ENCODE data around the gene CPEB4.

Gene CPEB4

DNA sequence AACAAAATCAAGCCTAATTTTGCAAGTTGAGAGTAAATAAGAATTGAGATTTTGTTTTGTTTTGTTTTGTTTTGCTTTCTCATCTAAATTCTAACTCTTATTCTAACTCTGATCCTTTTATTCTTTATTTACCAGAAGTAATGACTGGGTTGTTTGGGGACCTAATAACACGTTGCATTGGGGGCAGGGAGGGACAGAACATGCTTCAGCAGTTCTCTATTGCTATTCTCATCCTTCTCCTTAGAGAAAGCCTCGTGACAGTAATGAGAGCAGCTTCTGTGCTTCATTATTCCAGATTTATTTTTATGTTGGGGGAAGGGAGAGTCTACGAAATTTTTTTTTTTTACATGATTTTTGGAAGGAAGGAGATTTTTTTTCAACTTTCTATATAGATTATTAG lies 21.1 kb downstream of the CPEB4 start:
- TF ChIP-seq, protein P1, sequence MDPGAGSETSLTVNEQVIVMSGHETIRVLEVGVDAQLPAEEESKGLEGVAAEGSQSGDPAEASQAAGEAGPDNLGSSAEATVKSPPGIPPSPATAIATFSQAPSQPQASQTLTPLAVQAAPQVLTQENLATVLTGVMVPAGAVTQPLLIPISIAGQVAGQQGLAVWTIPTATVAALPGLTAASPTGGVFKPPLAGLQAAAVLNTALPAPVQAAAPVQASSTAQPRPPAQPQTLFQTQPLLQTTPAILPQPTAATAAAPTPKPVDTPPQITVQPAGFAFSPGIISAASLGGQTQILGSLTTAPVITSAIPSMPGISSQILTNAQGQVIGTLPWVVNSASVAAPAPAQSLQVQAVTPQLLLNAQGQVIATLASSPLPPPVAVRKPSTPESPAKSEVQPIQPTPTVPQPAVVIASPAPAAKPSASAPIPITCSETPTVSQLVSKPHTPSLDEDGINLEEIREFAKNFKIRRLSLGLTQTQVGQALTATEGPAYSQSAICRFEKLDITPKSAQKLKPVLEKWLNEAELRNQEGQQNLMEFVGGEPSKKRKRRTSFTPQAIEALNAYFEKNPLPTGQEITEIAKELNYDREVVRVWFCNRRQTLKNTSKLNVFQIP (CRISPR knock-in tag; IDR thresholded peaks at IDR 0.05; ENCODE audit: borderline replicate concordance, low read depth): no peak
- TF ChIP-seq SNAI2 (CRISPR knock-in tag; IDR thresholded peaks at IDR 0.05) (no peak), TCF4 (CRISPR knock-in tag; IDR thresholded peaks at IDR 0.05; ENCODE audit: borderline replicate concordance) (no peak), ARNTL (CRISPR knock-in tag; IDR thresholded peaks at IDR 0.05; ENCODE audit: borderline replicate concordance, low read depth) (no peak), ZNF70 (CRISPR knock-in tag; IDR thresholded peaks at IDR 0.05) (no peak), RARB (CRISPR knock-in tag; IDR thresholded peaks at IDR 0.05) (no peak), ZFP30 (CRISPR knock-in tag; IDR thresholded peaks at IDR 0.05) (no peak), ZNF565 (CRISPR knock-in tag; conservative IDR thresholded peaks at IDR 0.05; ENCODE audit: low read depth) (no peak), CREB5 (CRISPR knock-in tag; IDR thresholded peaks at IDR 0.05; ENCODE audit: low read depth) (no peak), ISL1 (CRISPR knock-in tag; IDR thresholded peaks at IDR 0.05) (no peak), PPARA (CRISPR knock-in tag; IDR thresholded peaks at IDR 0.05; ENCODE audit: borderline replicate concordance) (no peak)
- TF ChIP-seq, protein P2, sequence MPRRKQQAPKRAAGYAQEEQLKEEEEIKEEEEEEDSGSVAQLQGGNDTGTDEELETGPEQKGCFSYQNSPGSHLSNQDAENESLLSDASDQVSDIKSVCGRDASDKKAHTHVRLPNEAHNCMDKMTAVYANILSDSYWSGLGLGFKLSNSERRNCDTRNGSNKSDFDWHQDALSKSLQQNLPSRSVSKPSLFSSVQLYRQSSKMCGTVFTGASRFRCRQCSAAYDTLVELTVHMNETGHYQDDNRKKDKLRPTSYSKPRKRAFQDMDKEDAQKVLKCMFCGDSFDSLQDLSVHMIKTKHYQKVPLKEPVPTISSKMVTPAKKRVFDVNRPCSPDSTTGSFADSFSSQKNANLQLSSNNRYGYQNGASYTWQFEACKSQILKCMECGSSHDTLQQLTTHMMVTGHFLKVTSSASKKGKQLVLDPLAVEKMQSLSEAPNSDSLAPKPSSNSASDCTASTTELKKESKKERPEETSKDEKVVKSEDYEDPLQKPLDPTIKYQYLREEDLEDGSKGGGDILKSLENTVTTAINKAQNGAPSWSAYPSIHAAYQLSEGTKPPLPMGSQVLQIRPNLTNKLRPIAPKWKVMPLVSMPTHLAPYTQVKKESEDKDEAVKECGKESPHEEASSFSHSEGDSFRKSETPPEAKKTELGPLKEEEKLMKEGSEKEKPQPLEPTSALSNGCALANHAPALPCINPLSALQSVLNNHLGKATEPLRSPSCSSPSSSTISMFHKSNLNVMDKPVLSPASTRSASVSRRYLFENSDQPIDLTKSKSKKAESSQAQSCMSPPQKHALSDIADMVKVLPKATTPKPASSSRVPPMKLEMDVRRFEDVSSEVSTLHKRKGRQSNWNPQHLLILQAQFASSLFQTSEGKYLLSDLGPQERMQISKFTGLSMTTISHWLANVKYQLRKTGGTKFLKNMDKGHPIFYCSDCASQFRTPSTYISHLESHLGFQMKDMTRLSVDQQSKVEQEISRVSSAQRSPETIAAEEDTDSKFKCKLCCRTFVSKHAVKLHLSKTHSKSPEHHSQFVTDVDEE (CRISPR knock-in tag; IDR thresholded peaks at IDR 0.05): no peak
- TF ChIP-seq, protein P3, sequence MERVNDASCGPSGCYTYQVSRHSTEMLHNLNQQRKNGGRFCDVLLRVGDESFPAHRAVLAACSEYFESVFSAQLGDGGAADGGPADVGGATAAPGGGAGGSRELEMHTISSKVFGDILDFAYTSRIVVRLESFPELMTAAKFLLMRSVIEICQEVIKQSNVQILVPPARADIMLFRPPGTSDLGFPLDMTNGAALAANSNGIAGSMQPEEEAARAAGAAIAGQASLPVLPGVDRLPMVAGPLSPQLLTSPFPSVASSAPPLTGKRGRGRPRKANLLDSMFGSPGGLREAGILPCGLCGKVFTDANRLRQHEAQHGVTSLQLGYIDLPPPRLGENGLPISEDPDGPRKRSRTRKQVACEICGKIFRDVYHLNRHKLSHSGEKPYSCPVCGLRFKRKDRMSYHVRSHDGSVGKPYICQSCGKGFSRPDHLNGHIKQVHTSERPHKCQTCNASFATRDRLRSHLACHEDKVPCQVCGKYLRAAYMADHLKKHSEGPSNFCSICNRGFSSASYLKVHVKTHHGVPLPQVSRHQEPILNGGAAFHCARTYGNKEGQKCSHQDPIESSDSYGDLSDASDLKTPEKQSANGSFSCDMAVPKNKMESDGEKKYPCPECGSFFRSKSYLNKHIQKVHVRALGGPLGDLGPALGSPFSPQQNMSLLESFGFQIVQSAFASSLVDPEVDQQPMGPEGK (CRISPR knock-in tag; IDR thresholded peaks at IDR 0.05; ENCODE audit: borderline replicate concordance): no peak
- ATAC-seq: no peak

DNA sequence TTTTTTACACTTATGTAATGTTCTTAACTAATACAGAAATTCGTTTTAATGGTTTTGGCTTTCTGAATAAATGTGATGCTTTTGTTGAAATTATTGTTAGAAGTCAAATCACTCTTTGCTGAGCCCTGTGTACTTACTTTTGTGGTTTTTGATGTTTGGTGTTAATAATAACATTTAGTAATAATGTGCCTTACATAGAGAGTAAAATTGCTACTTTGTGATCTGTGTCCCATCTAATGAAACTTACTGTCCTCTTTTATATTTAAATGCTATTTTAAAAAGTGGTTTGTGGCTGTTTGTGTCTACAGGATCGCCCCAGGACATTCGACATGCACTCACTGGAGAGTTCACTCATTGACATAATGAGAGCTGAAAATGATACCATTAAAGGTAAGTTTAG lies 22.1 kb downstream of the CPEB4 start:
- no peak for ATAC-seq
- TF ChIP-seq TOX (CRISPR knock-in tag; IDR thresholded peaks at IDR 0.05; ENCODE audit: borderline replicate concordance): no peak
- no peak for TF ChIP-seq ISL1 (CRISPR knock-in tag; IDR thresholded peaks at IDR 0.05)
- no peak for TF ChIP-seq CREB5 (CRISPR knock-in tag; IDR thresholded peaks at IDR 0.05; ENCODE audit: low read depth)
- TF ChIP-seq, protein P1 (CRISPR knock-in tag; IDR thresholded peaks at IDR 0.05; ENCODE audit: borderline replicate concordance, low read depth): no peak
- TF ChIP-seq RARB (CRISPR knock-in tag; IDR thresholded peaks at IDR 0.05): no peak
- no peak for TF ChIP-seq ZFP3 (CRISPR knock-in tag; IDR thresholded peaks at IDR 0.05)
- no peak for TF ChIP-seq CSRNP3 (CRISPR knock-in tag; IDR thresholded peaks at IDR 0.05)
- no peak for TF ChIP-seq GLIS3 (CRISPR knock-in tag; IDR thresholded peaks at IDR 0.05)
- no peak for TF ChIP-seq PPARA (CRISPR knock-in tag; IDR thresholded peaks at IDR 0.05; ENCODE audit: borderline replicate concordance)
- TF ChIP-seq CSDC2 (CRISPR knock-in tag; IDR thresholded peaks at IDR 0.05): no peak
- TF ChIP-seq, protein P3 (CRISPR knock-in tag; IDR thresholded peaks at IDR 0.05; ENCODE audit: borderline replicate concordance): no peak
- TF ChIP-seq OSR1 (CRISPR knock-in tag; IDR thresholded peaks at IDR 0.05): no peak
- TF ChIP-seq, protein P2 (CRISPR knock-in tag; IDR thresholded peaks at IDR 0.05): no peak
- TF ChIP-seq ZC3H10 (CRISPR knock-in tag; IDR thresholded peaks at IDR 0.05): no peak
- TF ChIP-seq ESRRG (CRISPR knock-in tag; IDR thresholded peaks at IDR 0.05): no peak
- no peak for TF ChIP-seq ZNF8 (CRISPR knock-in tag; IDR thresholded peaks at IDR 0.05)
- no peak for TF ChIP-seq ZNF70 (CRISPR knock-in tag; IDR thresholded peaks at IDR 0.05)

All from SK-N-SH treated with all-trans-retinoic acid at 6 μM for 48 hours (cell line).